A549 (cell line): ENCODE data around the gene SLC22A23. TPM values are rescaled to one million over a fixed set of nuclear protein-coding genes. Genes with fewer than 3 reads are reported as not detected.

Experiments used
- ATAC-seq, 2 experiments: fragments of 200-7000 bp in 1 of 2; fragments of >200 bp in 1 of 2; cut with Nextera tagmentation in 1 of 2; cut with Tn5 transposase in 1 of 2; 3 replicates each; pipeline versions ENCODE4 v1.8.0 to v1.9.1; 2018 to 2020; ENCODE audit warnings: mild to moderate bottlenecking in 1 of 2, moderate library complexity in 1 of 2
- CTCF ChIA-PET: fragments of 300-600 bp; sonication (Branson Sonifier 250); formaldehyde crosslinking; extraction: SDS; loops from one replicate; lab custom pipeline; 2021; ENCODE audit warnings: antibody characterized with exemption, inconsistent platforms; lab: Yijun Ruan, JAX
- POLR2A ChIA-PET: fragments of 350-600 bp; formaldehyde crosslinking; extraction: SDS; loops from one replicate; lab custom pipeline; 2021; ENCODE audit warnings: antibody characterized with exemption, inconsistent platforms; lab: Yijun Ruan, JAX
- DNase-seq, 2 experiments: peaks; one replicate each; pipeline versions ENCODE4 v3.0.0 to v3.0.0-alpha.2; 2011 to 2016; ENCODE audit warnings: low read depth in 1 of 2, low spot score in 1 of 2
- FAIRE-seq: peaks from 2 replicates; lab custom pipeline; 2011; peaks lifted over from hg19 to GRCh38; lab: Jason Lieb, UNC
- H3K27ac ChIP-seq, 2 experiments: fragments of >200 bp; sonication (Bioruptor Twin); formaldehyde crosslinking; 3 replicates each; pipeline ENCODE4 v1.5.1; 2016 to 2017
- H3K4me1 ChIP-seq: fragments of >200 bp; sonication (Bioruptor Twin); formaldehyde crosslinking; 3 replicates; pipeline ENCODE4 v1.6.1; 2016
- H3K4me2 ChIP-seq: fragments of >200 bp; sonication (Bioruptor Twin); formaldehyde crosslinking; 3 replicates; pipeline ENCODE4 v1.6.1; 2016
- H3K4me3 ChIP-seq: fragments of >200 bp; sonication (Bioruptor Twin); formaldehyde crosslinking; 3 replicates; pipeline ENCODE4 v1.5.1; 2016
- H3K9me3 ChIP-seq: fragments of >200 bp; sonication (Bioruptor Twin); formaldehyde crosslinking; 3 replicates; pipeline ENCODE4 v1.6.1; 2016
- CBX8 ChIP-seq: fragments of 200-600 bp; sonication (generic); IDR thresholded peaks from 2 replicates; pipeline ENCODE4 v1.6.1; 2016
- CEBPB ChIP-seq, 2 experiments: fragments of >200 bp in 1 of 2; sonication (Bioruptor Twin) in 1 of 2; formaldehyde crosslinking in 1 of 2; IDR thresholded peaks; 2 replicates each; pipeline ENCODE4 v1.6.1; 2012 to 2016
- CHD2 ChIP-seq: fragments of 150-350 bp; IDR thresholded peaks from 2 replicates; pipeline ENCODE4 v1.6.1; 2014; ENCODE audit warnings: low read length; ENCODE audit not compliant: partially characterized antibody
- EHF ChIP-seq: fragments of 250-450 bp; sonication (Bioruptor Pico); IDR thresholded peaks from 2 replicates; pipeline ENCODE4 v1.5.0; 2020; ENCODE audit warnings: mild to moderate bottlenecking
- EHMT2 ChIP-seq: fragments of 200-600 bp; sonication (generic); IDR thresholded peaks from 2 replicates; pipeline ENCODE4 v1.6.1; 2016; ENCODE audit warnings: antibody characterized with exemption, low read depth, mild to moderate bottlenecking, moderate library complexity
- ELK1 ChIP-seq: fragments of 150-350 bp; IDR thresholded peaks from 2 replicates; pipeline ENCODE4 v1.6.1; 2014; ENCODE audit warnings: low read depth, mild to moderate bottlenecking, low read length
- EP300 ChIP-seq, 2 experiments: fragments of >200 bp; sonication (Bioruptor Twin); formaldehyde crosslinking; IDR thresholded peaks; 2 replicates in 1 of 2; 3 replicates in 1 of 2; pipeline ENCODE4 v1.6.1; 2016 to 2017
- FOSB ChIP-seq: fragments of 250-450 bp; sonication (Bioruptor Pico); IDR thresholded peaks from 2 replicates; pipeline ENCODE4 v1.5.0; 2020; ENCODE audit warnings: mild to moderate bottlenecking, moderate library complexity
- HMGXB4 ChIP-seq: fragments of 250-450 bp; sonication (Bioruptor Pico); IDR thresholded peaks from 2 replicates; pipeline ENCODE4 v1.5.0; 2021; ENCODE audit warnings: mild to moderate bottlenecking, moderate library complexity, borderline replicate concordance
- JUN ChIP-seq, 2 experiments: fragments of >200 bp; sonication (Bioruptor Twin); formaldehyde crosslinking; IDR thresholded peaks; 2 replicates in 1 of 2; 3 replicates in 1 of 2; pipeline ENCODE4 v1.6.1; 2016 to 2017
- JUNB ChIP-seq: fragments of >200 bp; sonication (Bioruptor Twin); formaldehyde crosslinking; IDR thresholded peaks from 2 replicates; pipeline ENCODE4 v1.6.1; 2016
- KDM1A ChIP-seq: fragments of 200-600 bp; sonication (generic); IDR thresholded peaks from 2 replicates; pipeline ENCODE4 v1.6.1; 2016; ENCODE audit warnings: low read depth, mild to moderate bottlenecking
- NR3C1 ChIP-seq: fragments of >200 bp; sonication (Bioruptor Twin); formaldehyde crosslinking; IDR thresholded peaks from 3 replicates; pipeline ENCODE4 v1.6.1; 2017
- PHF8 ChIP-seq: fragments of 200-600 bp; sonication (generic); IDR thresholded peaks from 2 replicates; pipeline ENCODE4 v1.6.1; 2016; ENCODE audit warnings: low read depth, mild to moderate bottlenecking, antibody characterized with exemption, moderate library complexity, borderline replicate concordance
- RFX5 ChIP-seq: fragments of 450-650 bp; IDR thresholded peaks from 2 replicates; pipeline ENCODE4 v1.7.1; 2014; ENCODE audit warnings: antibody characterized with exemption, mild to moderate bottlenecking, moderate library complexity
- SREBF2 ChIP-seq: fragments of 450-650 bp; IDR thresholded peaks from 2 replicates; pipeline ENCODE4 v1.6.1; 2014; ENCODE audit warnings: mild to moderate bottlenecking, moderate library complexity
- TP53 ChIP-seq: fragments of 250-450 bp; sonication (Bioruptor Pico); IDR thresholded peaks from 2 replicates; pipeline ENCODE4 v1.5.0; 2021; ENCODE audit warnings: mild to moderate bottlenecking, moderate library complexity
- ZFP36 ChIP-seq: fragments of 450-650 bp; IDR thresholded peaks from 2 replicates; pipeline ENCODE4 v1.6.1; 2014; ENCODE audit warnings: borderline replicate concordance; ENCODE audit not compliant: partially characterized antibody
- ZNF302 ChIP-seq: fragments of 250-450 bp; sonication (Bioruptor Pico); IDR thresholded peaks from 2 replicates; pipeline ENCODE4 v1.9.0; 2021; ENCODE audit warnings: inconsistent platforms, mild to moderate bottlenecking, moderate library complexity
- ZSCAN20 ChIP-seq: fragments of 250-450 bp; sonication (Bioruptor Pico); IDR thresholded peaks from 2 replicates; pipeline ENCODE4 v1.8.0; 2022; ENCODE audit warnings: mild to moderate bottlenecking, moderate library complexity
- WGBS: methylation state at CpG from one replicate; pipeline ENCODE4 v1.1.6; 2017; ENCODE audit errors: missing lambda C conversion rate; 5-methylcytosine and 5-hydroxymethylcytosine counted together
- polyA plus RNA-seq, 4 experiments: library from polyadenylated mRNA; depleted of rRNA in 3 of 4; stranded (reverse); fragments of >200 nt; fragmentation: RNase III in 1 of 4; extraction: RNeasy Plus Mini Kit Qiagen cat#74134 plus additional on column Dnase treatment in 1 of 4; gene quantifications; 2 replicates in 3 of 4; 3 replicates in 1 of 4; pipeline ENCODE4 v1.2.3, GENCODE V29; 2011 to 2017
- TF ChIP-seq, protein P1 (sequence below): fragments of >200 bp; sonication (Bioruptor Twin); formaldehyde crosslinking; IDR thresholded peaks from 3 replicates; pipeline ENCODE4 v1.6.1; 2016
- TF ChIP-seq, protein P2 (sequence below): fragments of 200-600 bp; sonication (generic); IDR thresholded peaks from 2 replicates; pipeline ENCODE4 v1.6.1; 2016; ENCODE audit warnings: antibody characterized with exemption, mild to moderate bottlenecking, moderate library complexity

The SLC22A23 gene
- polyA plus RNA-seq, 2 of the 4 experiments (the other 2 are of a cell fraction), result 4.4 to 6.2 TPM

DNA sequence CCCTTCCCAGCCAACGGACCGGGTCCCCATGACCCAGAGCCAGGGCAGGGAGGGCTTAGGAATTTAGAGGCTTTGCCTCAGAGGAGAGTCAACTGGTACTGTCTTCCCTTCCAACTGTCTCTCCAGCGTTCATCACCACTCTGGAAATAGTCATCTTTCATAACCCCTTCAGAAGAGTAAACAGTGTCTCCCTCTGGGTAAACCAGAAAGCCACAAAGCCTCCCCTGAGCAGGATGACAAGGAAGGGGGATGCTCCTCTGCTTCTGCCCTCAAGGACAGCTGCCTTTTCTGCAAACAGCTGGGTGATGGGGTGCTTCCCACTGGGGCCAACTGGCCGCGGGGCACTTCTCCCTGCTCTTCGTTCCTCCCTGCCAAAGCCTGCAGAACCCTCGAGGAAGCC lies 108.0 kb downstream of the SLC22A23 start:
- no peak overlapping the region for H3K4me3 ChIP-seq
- no peak for ATAC-seq
- ChIA-PET POLR2A (no interaction called here), CTCF (interaction anchor here (0.8 to 1.1 kb wide), 2 partner anchors 12 to 62 kb away, joined by 3 to 6 read pairs; no protein-coding TSS in a partner anchor)
- WGBS, result 79% methylated on average over 7 of the region's 7 CpGs
- no peak overlapping the region for H3K4me2 ChIP-seq
- DNase-seq, result no peak
- no peak overlapping the region for H3K27ac ChIP-seq
- no peak for FAIRE-seq
- H3K9me3 ChIP-seq, result no peaks in the 10 kb centered on the region
- 0 out of 3 replicates have a peak, but pooled peaks cover 4% of the 10 kb centered on the region for H3K4me1 ChIP-seq
- TF ChIP-seq NR3C1, result no peak
- no peak for TF ChIP-seq EHF
- TF ChIP-seq CEBPB (IDR thresholded peaks at IDR 0.05), result no peak
- TF ChIP-seq ZNF302 (CRISPR knock-in tag), result no peak
- TF ChIP-seq JUN (IDR thresholded peaks at IDR 0.05), result no peak
- TF ChIP-seq EHMT2, result no peak
- no peak for TF ChIP-seq RFX5
- no peak for TF ChIP-seq CHD2
- no peak for TF ChIP-seq KDM1A
- no peak for TF ChIP-seq FOSB (CRISPR knock-in tag)
- TF ChIP-seq HMGXB4 (CRISPR knock-in tag), result no peak
- no peak for TF ChIP-seq JUNB
- TF ChIP-seq ZSCAN20 (CRISPR knock-in tag), result no peak
- TF ChIP-seq CBX8, result no peak
- no peak for TF ChIP-seq PHF8
- no peak for TF ChIP-seq ZFP36
- TF ChIP-seq TP53 (CRISPR knock-in tag), result no peak

DNA sequence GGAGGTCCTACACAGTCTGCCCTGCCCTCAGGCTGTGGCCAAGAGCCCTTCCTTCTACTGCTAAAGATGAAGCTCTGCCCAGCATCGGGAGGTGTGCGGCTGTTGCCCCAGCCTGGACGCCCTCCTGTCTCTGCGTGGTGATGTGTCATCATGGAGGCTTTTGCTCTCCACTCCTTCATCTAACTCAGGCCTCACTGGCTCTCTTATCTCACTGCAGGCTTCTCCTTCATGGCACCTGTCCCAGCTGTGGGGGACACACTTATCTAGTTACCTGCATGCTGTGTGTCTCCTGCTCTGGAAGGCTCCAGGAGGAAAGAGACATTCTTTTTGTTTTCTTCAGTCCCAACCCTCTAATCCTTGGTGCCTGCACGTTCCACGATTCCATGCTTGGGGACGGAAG lies 109.0 kb downstream of the SLC22A23 start:
- ATAC-seq, result no peak
- POLR2A ChIA-PET, result no interaction called here
- 94% methylated on average over 7 of the region's 7 CpGs for whole genome bisulfite sequencing

More for the DNA sequence above, 109.0 kb downstream of the SLC22A23 start:
- FAIRE-seq, result no peak
- H3K4me3 ChIP-seq, result no peak overlapping the region
- TF ChIP-seq HMGXB4 (CRISPR knock-in tag) (no peak), KDM1A (no peak), ELK1 (no peak), EP300 (IDR thresholded peaks at IDR 0.05) (no peak), ZFP36 (no peak), SREBF2 (no peak)
- TF ChIP-seq, protein P1, sequence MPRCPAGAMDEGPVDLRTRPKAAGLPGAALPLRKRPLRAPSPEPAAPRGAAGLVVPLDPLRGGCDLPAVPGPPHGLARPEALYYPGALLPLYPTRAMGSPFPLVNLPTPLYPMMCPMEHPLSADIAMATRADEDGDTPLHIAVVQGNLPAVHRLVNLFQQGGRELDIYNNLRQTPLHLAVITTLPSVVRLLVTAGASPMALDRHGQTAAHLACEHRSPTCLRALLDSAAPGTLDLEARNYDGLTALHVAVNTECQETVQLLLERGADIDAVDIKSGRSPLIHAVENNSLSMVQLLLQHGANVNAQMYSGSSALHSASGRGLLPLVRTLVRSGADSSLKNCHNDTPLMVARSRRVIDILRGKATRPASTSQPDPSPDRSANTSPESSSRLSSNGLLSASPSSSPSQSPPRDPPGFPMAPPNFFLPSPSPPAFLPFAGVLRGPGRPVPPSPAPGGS, result no peak
- TF ChIP-seq, protein P2, sequence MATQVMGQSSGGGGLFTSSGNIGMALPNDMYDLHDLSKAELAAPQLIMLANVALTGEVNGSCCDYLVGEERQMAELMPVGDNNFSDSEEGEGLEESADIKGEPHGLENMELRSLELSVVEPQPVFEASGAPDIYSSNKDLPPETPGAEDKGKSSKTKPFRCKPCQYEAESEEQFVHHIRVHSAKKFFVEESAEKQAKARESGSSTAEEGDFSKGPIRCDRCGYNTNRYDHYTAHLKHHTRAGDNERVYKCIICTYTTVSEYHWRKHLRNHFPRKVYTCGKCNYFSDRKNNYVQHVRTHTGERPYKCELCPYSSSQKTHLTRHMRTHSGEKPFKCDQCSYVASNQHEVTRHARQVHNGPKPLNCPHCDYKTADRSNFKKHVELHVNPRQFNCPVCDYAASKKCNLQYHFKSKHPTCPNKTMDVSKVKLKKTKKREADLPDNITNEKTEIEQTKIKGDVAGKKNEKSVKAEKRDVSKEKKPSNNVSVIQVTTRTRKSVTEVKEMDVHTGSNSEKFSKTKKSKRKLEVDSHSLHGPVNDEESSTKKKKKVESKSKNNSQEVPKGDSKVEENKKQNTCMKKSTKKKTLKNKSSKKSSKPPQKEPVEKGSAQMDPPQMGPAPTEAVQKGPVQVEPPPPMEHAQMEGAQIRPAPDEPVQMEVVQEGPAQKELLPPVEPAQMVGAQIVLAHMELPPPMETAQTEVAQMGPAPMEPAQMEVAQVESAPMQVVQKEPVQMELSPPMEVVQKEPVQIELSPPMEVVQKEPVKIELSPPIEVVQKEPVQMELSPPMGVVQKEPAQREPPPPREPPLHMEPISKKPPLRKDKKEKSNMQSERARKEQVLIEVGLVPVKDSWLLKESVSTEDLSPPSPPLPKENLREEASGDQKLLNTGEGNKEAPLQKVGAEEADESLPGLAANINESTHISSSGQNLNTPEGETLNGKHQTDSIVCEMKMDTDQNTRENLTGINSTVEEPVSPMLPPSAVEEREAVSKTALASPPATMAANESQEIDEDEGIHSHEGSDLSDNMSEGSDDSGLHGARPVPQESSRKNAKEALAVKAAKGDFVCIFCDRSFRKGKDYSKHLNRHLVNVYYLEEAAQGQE, result no peak
- TF ChIP-seq, all 56 proteins: peak for 0
- no peak for DNase-seq
- Histone ChIP-seq H3K4me1 (0 out of 3 replicates have a peak, but pooled peaks cover 4% of the 10 kb centered on the region), H3K27ac (no peak overlapping the region), H3K4me2 (no peak overlapping the region), H3K9me3 (no peaks in the 10 kb centered on the region)
- CTCF ChIA-PET, result interaction anchor here (0.8 kb wide), 1 partner anchor 11 kb away, joined by 6 read pairs; no protein-coding TSS in a partner anchor
